ENCODE measurements around the gene SGCA.

Gene SGCA

DNA sequence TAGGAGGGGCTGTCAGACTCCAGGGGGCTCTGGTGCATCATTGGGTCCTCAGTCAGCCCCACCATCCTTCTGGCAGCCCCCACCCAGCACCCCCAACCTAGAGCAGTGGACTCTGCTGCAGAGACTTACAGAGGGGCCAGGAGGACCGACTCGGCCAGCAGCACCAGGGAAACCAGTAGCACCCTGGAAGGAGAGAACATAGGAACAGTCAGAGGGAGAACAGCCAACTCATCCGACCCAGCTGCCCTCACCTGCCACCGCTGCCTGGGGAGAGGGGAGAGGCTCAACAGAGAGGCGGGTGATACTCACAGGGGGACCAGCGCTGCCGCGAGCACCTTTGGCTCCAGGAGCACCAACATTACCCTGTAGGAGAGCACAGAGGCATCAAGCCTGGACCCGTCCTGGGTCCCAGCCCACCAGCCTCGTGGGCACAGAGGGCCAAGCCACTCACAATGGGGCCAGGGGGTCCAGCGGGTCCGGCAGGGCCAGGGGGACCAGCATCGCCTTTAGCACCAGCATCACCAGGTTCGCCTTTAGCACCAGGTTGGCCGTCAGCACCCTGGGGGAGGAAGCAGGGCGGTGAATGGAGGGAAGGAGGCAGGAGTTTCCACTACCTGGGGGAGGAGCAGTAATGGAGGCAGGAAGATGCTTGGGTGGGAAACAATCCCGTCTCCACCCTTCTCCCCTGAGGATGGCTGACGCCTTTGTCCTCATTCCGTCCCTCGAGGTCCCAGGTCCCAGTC is 23.9 kb downstream of the SGCA start:
- Mint-ChIP-seq H3K4me1 (ENCODE audit: low read depth in 2 of 2) (no peaks in the 10 kb centered on the region), H3K9me3 (no peaks in the 10 kb centered on the region), H3K36me3 (ENCODE audit: insufficient read depth) (no peaks in the 10 kb centered on the region), H3K4me3 (no peak overlapping the region), H3K27me3 (peaks cover 22 to 71% of the 10 kb centered on the region in 2 donors), H3K27ac (no peak overlapping the region)
- ATAC-seq (replicated peaks): no peak
- no peak for DNase-seq

- Mint-ChIP-seq H3K36me3 (ENCODE audit: insufficient read depth) (no peaks in the 10 kb centered on the region), H3K27ac (no peak overlapping the region), H3K9me3 (no peaks in the 10 kb centered on the region), H3K4me1 (ENCODE audit: low read depth in 2 of 2) (no peaks in the 10 kb centered on the region), H3K27me3 (peaks cover 22 to 71% of the 10 kb centered on the region in 2 donors), H3K4me3 (no peak overlapping the region)
- ATAC-seq (replicated peaks) (no peak), DNase-seq (no peak)
These were observed 24.4 kb downstream of the SGCA start for GRCh38 chr17:50190293-50190602.

GRCh38 chr17:50190603-50191358 is 25.0 kb downstream of the SGCA start:
- DNase-seq (no peak), ATAC-seq (replicated peaks) (no peak)
- no peaks in the 10 kb centered on the region for H3K36me3 Mint-ChIP-seq (ENCODE audit: insufficient read depth)
- H3K9me3 Mint-ChIP-seq: no peaks in the 10 kb centered on the region
- H3K27me3 Mint-ChIP-seq: peaks cover 22 to 76% of the 10 kb centered on the region in 2 donors
- H3K27ac Mint-ChIP-seq: no peak overlapping the region
- no peaks in the 10 kb centered on the region for H3K4me1 Mint-ChIP-seq (ENCODE audit: low read depth in 2 of 2)
- H3K4me3 Mint-ChIP-seq: no peak overlapping the region

GRCh38 chr17:50191359-50192143 is 25.7 kb downstream of the SGCA start:
- no peaks in the 10 kb centered on the region for H3K4me1 Mint-ChIP-seq (ENCODE audit: low read depth in 2 of 2)
- H3K9me3 Mint-ChIP-seq: no peaks in the 10 kb centered on the region
- H3K27ac Mint-ChIP-seq: no peak overlapping the region
- H3K27me3 Mint-ChIP-seq: peaks cover 22 to 74% of the 10 kb centered on the region in 2 donors
- DNase-seq (no peak), ATAC-seq (replicated peaks) (no peak)
- H3K4me3 Mint-ChIP-seq: no peak overlapping the region
- no peaks in the 10 kb centered on the region for H3K36me3 Mint-ChIP-seq (ENCODE audit: insufficient read depth)

GRCh38 chr17:50192144-50192617 is 26.4 kb downstream of the SGCA start:
- H3K36me3 Mint-ChIP-seq (ENCODE audit: insufficient read depth): no peaks in the 10 kb centered on the region
- H3K9me3 Mint-ChIP-seq: no peaks in the 10 kb centered on the region
- H3K4me1 Mint-ChIP-seq (ENCODE audit: low read depth in 2 of 2): no peaks in the 10 kb centered on the region
- H3K27me3 Mint-ChIP-seq: peaks cover 22 to 68% of the 10 kb centered on the region in 2 donors
- DNase-seq: no peak
- no peak for ATAC-seq (replicated peaks)
- H3K4me3 Mint-ChIP-seq: no peak overlapping the region
- no peak overlapping the region for H3K27ac Mint-ChIP-seq

- ATAC-seq (replicated peaks): no peak
- Mint-ChIP-seq H3K9me3 (no peaks in the 10 kb centered on the region), H3K4me1 (ENCODE audit: low read depth in 2 of 2) (no peaks in the 10 kb centered on the region), H3K36me3 (ENCODE audit: insufficient read depth) (no peaks in the 10 kb centered on the region), H3K4me3 (no peak overlapping the region), H3K27ac (peak overlapping the region in 1 of 2 donors; percentile 54), H3K27me3 (peaks cover 27 to 63% of the 10 kb centered on the region in 2 donors)
- no peak for DNase-seq
These were observed 26.9 kb downstream of the SGCA start for GRCh38 chr17:50192618-50193291.

DNA sequence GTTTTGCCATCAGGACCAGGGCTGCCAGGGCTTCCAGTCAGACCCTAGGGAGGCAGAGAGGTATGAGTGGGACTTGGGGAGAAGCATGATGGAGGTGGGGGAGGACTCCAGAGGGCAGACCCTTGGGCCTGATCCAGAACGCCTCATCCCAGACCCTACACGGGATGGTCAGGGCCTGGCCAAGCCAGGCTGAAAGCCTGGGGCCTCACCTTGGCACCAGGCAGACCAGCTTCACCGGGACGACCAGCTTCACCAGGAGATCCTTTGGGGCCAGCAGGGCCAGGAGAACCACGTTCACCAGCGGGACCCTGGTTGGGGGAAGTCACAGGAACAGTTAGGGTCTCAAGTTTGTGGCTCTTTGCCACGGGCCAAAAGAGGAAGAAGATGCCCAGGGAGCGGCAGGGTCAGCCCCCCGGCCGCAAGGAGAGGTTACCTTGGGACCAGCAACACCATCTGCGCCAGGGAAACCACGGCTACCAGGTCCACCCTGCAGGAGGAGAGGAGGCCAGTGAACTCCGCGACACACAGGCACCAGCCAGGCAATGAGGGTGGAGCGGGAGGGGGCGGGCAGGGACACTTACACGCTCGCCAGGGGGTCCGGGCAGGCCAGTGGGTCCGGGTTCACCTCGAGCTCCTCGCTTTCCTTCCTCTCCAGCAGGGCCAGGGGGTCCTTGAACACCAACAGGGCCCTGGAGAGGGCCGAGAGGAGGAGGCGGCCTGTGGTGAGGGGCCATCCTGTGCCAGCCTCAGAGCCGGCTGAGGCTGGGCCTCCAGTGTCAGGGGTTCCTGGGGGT is 28.5 kb downstream of the SGCA start:
- no peaks in the 10 kb centered on the region for H3K9me3 Mint-ChIP-seq

GRCh38 chr17:50194934-50195865 is 29.4 kb downstream of the SGCA start:
- ATAC-seq (replicated peaks) (no peak), DNase-seq (no peak)
- Mint-ChIP-seq H3K27ac (no peak overlapping the region), H3K27me3 (peaks cover 21 to 50% of the 10 kb centered on the region in 2 donors), H3K4me1 (ENCODE audit: low read depth in 2 of 2) (peaks cover 5 to 9% of the 10 kb centered on the region in 2 donors), H3K9me3 (no peaks in the 10 kb centered on the region), H3K4me3 (no peak overlapping the region), H3K36me3 (ENCODE audit: insufficient read depth) (no peaks in the 10 kb centered on the region)

More for the DNA sequence above, 28.5 kb downstream of the SGCA start:
- DNase-seq: no peak
- H3K4me3 Mint-ChIP-seq: no peak overlapping the region
- ATAC-seq (replicated peaks): no peak
- H3K27me3 Mint-ChIP-seq: peaks cover 24 to 59% of the 10 kb centered on the region in 2 donors
- H3K36me3 Mint-ChIP-seq (ENCODE audit: insufficient read depth): no peaks in the 10 kb centered on the region
- H3K4me1 Mint-ChIP-seq (ENCODE audit: low read depth in 2 of 2): peaks cover 5% of the 10 kb centered on the region in 2 donors
- peak overlapping the region in 1 of 2 donors; percentile 54 for H3K27ac Mint-ChIP-seq

GRCh38 chr17:50196036-50196435 is 30.2 kb downstream of the SGCA start:
- ATAC-seq (replicated peaks) (no peak), DNase-seq (no peak)
- Mint-ChIP-seq H3K36me3 (ENCODE audit: insufficient read depth) (no peaks in the 10 kb centered on the region), H3K4me1 (ENCODE audit: low read depth in 2 of 2) (peaks cover 11 to 14% of the 10 kb centered on the region in 2 donors), H3K27ac (no peak overlapping the region), H3K9me3 (no peaks in the 10 kb centered on the region), H3K4me3 (no peak overlapping the region), H3K27me3 (peaks cover 26 to 51% of the 10 kb centered on the region in 2 donors)

- peak overlapping the region in 1 of 2 donors; percentile 22 for H3K27ac Mint-ChIP-seq
- H3K4me3 Mint-ChIP-seq: no peak overlapping the region
- DNase-seq (no peak), ATAC-seq (replicated peaks) (no peak)
- peaks cover 14 to 18% of the 10 kb centered on the region in 2 donors for H3K4me1 Mint-ChIP-seq (ENCODE audit: low read depth in 2 of 2)
- peaks cover 34 to 56% of the 10 kb centered on the region in 2 donors for H3K27me3 Mint-ChIP-seq
- no peaks in the 10 kb centered on the region for H3K36me3 Mint-ChIP-seq (ENCODE audit: insufficient read depth)
- H3K9me3 Mint-ChIP-seq: no peaks in the 10 kb centered on the region
These were observed 31.0 kb downstream of the SGCA start for GRCh38 chr17:50196826-50197225.

DNA sequence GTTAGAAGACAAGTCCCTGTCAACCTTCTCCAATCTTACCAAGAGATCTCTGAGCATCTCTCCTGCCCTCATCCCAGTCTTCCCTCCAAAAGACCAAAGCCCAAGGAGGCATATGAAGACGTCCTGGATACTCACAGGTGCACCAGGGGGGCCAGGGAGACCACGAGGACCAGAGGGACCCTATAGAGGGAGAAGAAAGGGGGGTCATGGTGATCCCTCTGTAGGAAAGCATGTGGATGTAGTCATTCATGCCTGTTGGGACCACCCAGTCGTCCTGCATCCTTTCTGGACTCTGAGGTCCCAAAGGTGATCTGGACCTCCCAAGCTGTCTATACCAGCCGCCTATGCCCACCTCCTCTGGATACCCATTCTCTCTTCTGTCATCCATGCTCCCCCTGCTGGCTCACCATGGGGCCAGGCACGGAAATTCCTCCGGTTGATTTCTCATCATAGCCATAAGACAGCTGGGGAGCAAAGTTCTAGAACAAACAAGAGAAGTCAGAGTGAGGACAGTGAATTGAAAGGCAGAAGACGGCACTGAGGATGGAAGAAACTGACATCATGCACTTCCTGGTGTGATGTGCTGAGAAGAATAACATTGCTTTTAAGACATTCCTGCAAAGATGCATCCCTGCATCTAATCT is 32.3 kb downstream of the SGCA start:
- peak; percentile 45 to 62 (median 54) for DNase-seq

More for the DNA sequence above, 32.3 kb downstream of the SGCA start:
- peak overlapping the region; percentile 51 to 81 for H3K27ac Mint-ChIP-seq
- H3K9me3 Mint-ChIP-seq: no peaks in the 10 kb centered on the region
- H3K27me3 Mint-ChIP-seq: peaks cover 47 to 60% of the 10 kb centered on the region in 2 donors
- peaks cover 3% of the 10 kb centered on the region for H3K36me3 Mint-ChIP-seq (ENCODE audit: insufficient read depth)
- peak overlapping the region; percentile 20 to 28 for H3K4me3 Mint-ChIP-seq
- ATAC-seq (replicated peaks): no peak
- H3K4me1 Mint-ChIP-seq (ENCODE audit: low read depth in 2 of 2): peaks cover 14 to 18% of the 10 kb centered on the region in 2 donors
